Measurements from ENCODE around the gene CSNK1D.

DNA sequence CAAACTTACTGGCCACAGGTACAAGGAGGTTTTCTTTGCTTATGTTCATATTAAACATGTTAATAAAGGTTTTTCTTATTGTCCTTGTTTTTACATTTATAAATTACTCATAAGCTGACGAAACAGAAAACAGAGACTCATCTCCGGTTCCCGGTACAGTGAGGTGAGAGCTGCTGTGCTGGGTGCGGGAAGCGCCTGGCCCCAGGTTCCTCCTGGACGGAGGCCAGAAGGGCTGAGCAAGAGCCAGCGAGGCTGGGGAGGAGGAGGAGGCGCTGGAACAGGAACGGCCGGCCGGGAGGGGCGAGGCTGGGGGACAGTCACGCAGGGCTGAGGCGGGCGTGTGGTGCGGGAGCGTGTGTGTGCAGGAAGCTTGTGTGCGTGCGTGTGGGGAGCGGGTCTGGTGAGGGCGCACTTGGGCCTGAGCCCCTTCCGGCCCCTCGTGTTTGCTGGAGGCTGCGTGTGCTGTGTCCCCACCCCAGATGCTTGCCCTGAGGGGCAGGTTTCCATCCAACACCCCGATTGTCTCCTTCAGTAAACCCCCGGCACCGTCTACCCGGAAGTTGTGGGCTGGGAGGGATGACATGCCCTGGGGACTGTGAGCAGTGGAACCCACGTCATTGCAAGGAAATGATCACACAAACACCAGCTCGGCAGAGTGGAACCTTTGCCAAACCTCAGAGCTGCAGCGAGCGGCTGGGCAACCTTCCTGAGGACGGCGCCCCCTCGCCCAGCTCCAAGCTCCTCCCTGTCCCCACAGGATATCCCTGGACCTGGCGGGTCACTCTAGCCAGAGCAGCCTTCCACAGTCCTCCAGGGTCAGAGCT is 24.4 kb upstream of the CSNK1D start:
- TF ChIP-seq EZH2 (IDR thresholded peaks at IDR 0.05; ENCODE audit: low read depth, unreplicated experiment) (no peak), CTCF (conservative IDR thresholded peaks at IDR 0.05; ENCODE audit: low read depth in 2 of 2) (no peak), CREB1 (CRISPR knock-in tag; IDR thresholded peaks at IDR 0.05; ENCODE audit: low read depth) (no peak), NANOG (IDR thresholded peaks at IDR 0.05; ENCODE audit: borderline replicate concordance) (no peak), POLR2AphosphoS5 (IDR thresholded peaks at IDR 0.05; ENCODE audit: low read depth) (no peak), ETS1 (IDR thresholded peaks at IDR 0.05) (no peak), EZH2phosphoT487 (IDR thresholded peaks at IDR 0.05; ENCODE audit: unreplicated experiment) (no peak), STAT1 (IDR thresholded peaks at IDR 0.05; ENCODE audit: unreplicated experiment) (no peak), JUNB (IDR thresholded peaks at IDR 0.05; ENCODE audit: unreplicated experiment) (no peak), ZNF331 (CRISPR knock-in tag; IDR thresholded peaks at IDR 0.05; ENCODE audit: low read depth) (no peak)
- TF ChIP-seq, protein P1, sequence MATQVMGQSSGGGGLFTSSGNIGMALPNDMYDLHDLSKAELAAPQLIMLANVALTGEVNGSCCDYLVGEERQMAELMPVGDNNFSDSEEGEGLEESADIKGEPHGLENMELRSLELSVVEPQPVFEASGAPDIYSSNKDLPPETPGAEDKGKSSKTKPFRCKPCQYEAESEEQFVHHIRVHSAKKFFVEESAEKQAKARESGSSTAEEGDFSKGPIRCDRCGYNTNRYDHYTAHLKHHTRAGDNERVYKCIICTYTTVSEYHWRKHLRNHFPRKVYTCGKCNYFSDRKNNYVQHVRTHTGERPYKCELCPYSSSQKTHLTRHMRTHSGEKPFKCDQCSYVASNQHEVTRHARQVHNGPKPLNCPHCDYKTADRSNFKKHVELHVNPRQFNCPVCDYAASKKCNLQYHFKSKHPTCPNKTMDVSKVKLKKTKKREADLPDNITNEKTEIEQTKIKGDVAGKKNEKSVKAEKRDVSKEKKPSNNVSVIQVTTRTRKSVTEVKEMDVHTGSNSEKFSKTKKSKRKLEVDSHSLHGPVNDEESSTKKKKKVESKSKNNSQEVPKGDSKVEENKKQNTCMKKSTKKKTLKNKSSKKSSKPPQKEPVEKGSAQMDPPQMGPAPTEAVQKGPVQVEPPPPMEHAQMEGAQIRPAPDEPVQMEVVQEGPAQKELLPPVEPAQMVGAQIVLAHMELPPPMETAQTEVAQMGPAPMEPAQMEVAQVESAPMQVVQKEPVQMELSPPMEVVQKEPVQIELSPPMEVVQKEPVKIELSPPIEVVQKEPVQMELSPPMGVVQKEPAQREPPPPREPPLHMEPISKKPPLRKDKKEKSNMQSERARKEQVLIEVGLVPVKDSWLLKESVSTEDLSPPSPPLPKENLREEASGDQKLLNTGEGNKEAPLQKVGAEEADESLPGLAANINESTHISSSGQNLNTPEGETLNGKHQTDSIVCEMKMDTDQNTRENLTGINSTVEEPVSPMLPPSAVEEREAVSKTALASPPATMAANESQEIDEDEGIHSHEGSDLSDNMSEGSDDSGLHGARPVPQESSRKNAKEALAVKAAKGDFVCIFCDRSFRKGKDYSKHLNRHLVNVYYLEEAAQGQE (IDR thresholded peaks at IDR 0.05; ENCODE audit: unreplicated experiment) = no peak
- TF ChIP-seq, protein P2, sequence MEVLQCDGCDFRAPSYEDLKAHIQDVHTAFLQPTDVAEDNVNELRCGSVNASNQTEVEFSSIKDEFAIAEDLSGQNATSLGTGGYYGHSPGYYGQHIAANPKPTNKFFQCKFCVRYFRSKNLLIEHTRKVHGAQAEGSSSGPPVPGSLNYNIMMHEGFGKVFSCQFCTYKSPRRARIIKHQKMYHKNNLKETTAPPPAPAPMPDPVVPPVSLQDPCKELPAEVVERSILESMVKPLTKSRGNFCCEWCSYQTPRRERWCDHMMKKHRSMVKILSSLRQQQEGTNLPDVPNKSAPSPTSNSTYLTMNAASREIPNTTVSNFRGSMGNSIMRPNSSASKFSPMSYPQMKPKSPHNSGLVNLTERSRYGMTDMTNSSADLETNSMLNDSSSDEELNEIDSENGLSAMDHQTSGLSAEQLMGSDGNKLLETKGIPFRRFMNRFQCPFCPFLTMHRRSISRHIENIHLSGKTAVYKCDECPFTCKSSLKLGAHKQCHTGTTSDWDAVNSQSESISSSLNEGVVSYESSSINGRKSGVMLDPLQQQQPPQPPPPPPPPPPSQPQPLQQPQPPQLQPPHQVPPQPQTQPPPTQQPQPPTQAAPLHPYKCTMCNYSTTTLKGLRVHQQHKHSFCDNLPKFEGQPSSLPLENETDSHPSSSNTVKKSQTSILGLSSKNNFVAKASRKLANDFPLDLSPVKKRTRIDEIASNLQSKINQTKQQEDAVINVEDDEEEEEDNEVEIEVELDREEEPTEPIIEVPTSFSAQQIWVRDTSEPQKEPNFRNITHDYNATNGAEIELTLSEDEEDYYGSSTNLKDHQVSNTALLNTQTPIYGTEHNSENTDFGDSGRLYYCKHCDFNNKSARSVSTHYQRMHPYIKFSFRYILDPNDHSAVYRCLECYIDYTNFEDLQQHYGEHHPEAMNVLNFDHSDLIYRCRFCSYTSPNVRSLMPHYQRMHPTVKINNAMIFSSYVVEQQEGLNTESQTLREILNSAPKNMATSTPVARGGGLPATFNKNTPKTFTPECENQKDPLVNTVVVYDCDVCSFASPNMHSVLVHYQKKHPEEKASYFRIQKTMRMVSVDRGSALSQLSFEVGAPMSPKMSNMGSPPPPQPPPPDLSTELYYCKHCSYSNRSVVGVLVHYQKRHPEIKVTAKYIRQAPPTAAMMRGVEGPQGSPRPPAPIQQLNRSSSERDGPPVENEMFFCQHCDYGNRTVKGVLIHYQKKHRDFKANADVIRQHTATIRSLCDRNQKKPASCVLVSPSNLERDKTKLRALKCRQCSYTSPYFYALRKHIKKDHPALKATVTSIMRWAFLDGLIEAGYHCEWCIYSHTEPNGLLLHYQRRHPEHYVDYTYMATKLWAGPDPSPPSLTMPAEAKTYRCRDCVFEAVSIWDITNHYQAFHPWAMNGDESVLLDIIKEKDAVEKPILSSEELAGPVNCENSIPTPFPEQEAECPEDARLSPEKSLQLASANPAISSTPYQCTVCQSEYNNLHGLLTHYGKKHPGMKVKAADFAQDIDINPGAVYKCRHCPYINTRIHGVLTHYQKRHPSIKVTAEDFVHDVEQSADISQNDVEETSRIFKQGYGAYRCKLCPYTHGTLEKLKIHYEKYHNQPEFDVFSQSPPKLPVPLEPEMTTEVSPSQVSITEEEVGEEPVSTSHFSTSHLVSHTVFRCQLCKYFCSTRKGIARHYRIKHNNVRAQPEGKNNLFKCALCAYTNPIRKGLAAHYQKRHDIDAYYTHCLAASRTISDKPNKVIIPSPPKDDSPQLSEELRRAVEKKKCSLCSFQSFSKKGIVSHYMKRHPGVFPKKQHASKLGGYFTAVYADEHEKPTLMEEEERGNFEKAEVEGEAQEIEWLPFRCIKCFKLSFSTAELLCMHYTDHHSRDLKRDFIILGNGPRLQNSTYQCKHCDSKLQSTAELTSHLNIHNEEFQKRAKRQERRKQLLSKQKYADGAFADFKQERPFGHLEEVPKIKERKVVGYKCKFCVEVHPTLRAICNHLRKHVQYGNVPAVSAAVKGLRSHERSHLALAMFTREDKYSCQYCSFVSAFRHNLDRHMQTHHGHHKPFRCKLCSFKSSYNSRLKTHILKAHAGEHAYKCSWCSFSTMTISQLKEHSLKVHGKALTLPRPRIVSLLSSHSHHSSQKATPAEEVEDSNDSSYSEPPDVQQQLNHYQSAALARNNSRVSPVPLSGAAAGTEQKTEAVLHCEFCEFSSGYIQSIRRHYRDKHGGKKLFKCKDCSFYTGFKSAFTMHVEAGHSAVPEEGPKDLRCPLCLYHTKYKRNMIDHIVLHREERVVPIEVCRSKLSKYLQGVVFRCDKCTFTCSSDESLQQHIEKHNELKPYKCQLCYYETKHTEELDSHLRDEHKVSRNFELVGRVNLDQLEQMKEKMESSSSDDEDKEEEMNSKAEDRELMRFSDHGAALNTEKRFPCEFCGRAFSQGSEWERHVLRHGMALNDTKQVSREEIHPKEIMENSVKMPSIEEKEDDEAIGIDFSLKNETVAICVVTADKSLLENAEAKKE (CRISPR knock-in tag; IDR thresholded peaks at IDR 0.05) = no peak
